ENCODE measurements around the gene SLC9A2. TPM values are rescaled to one million over a fixed set of nuclear protein-coding genes. Genes with fewer than 3 reads are reported as not detected.

Gene SLC9A2
- total RNA-seq, 1 experiment from 2014 or later: 7.1 TPM

- Histone ChIP-seq H4K20me1 (ENCODE audit: low read length) (no peaks in the 10 kb centered on the region), H3K36me3 (ENCODE audit: low read depth, low read length) (no peaks in the 10 kb centered on the region), H3K4me3 (ENCODE audit: low read length) (no peak overlapping the region), H3F3A (ENCODE audit: low read length, unreplicated experiment) (no peaks in the 10 kb centered on the region), H3K4me1 (ENCODE audit: insufficient read depth, low read length) (peaks cover 3% of the 10 kb centered on the region; the same call in 1 of the 2 replicates), H3K9me3 (ENCODE audit: low read length) (no peaks in the 10 kb centered on the region), H3K4me2 (ENCODE audit: low read length) (no peak overlapping the region), H3K27ac (ENCODE audit: low read length) (no peak overlapping the region), H3K9me2 (replicated peaks; ENCODE audit: low read length) (no peaks in the 10 kb centered on the region), H2AFZ (ENCODE audit: low read length) (no peak overlapping the region), H3K79me2 (ENCODE audit: low read length) (no peaks in the 10 kb centered on the region), H3K9ac (ENCODE audit: low read length) (no peak overlapping the region), H3K27me3 (ENCODE audit: low read length) (no peaks in the 10 kb centered on the region)
- CTCF ChIA-PET: no interaction called here
- DNase-seq (peak; percentile 58), ATAC-seq (no peak)
- intact Hi-C loops (cut with micrococcal nuclease): no loop called here
- no TSS peak for BruUV-seq (replicated peaks)
- POLR2A ChIA-PET (ENCODE audit: unreplicated experiment): no interaction called here
- TF ChIP-seq CTCF (conservative IDR thresholded peaks at IDR 0.05; ENCODE audit: low read depth, low read length) (no peak), EZH2 (IDR thresholded peaks at IDR 0.05; ENCODE audit: low read length, unreplicated experiment) (no peak), EZH2phosphoT487 (IDR thresholded peaks at IDR 0.05; ENCODE audit: borderline replicate concordance, low read length) (no peak)
Observed at GRCh38 chr2:102603904-102604303, 15.4 kb upstream of the SLC9A2 start.

GRCh38 chr2:102604769-102605168 lies 14.6 kb upstream of the SLC9A2 start:
- Histone ChIP-seq H3K9ac (ENCODE audit: low read length) (no peak overlapping the region), H3K79me2 (ENCODE audit: low read length) (no peaks in the 10 kb centered on the region), H3K9me2 (replicated peaks; ENCODE audit: low read length) (no peaks in the 10 kb centered on the region), H2AFZ (ENCODE audit: low read length) (no peak overlapping the region), H3K4me1 (ENCODE audit: insufficient read depth, low read length) (peaks cover 3% of the 10 kb centered on the region; the same call in 1 of the 2 replicates), H3K36me3 (ENCODE audit: low read depth, low read length) (no peaks in the 10 kb centered on the region), H3K27me3 (ENCODE audit: low read length) (no peaks in the 10 kb centered on the region), H3F3A (ENCODE audit: low read length, unreplicated experiment) (no peaks in the 10 kb centered on the region), H3K9me3 (ENCODE audit: low read length) (no peaks in the 10 kb centered on the region), H3K27ac (ENCODE audit: low read length) (no peak overlapping the region), H3K4me2 (ENCODE audit: low read length) (no peak overlapping the region), H4K20me1 (ENCODE audit: low read length) (no peaks in the 10 kb centered on the region), H3K4me3 (ENCODE audit: low read length) (no peak overlapping the region)
- DNase-seq: no peak
- ChIA-PET POLR2A (ENCODE audit: unreplicated experiment) (no interaction called here), CTCF (no interaction called here)
- ATAC-seq: no peak
- intact Hi-C loops (cut with micrococcal nuclease): no loop called here
- TF ChIP-seq EZH2 (IDR thresholded peaks at IDR 0.05; ENCODE audit: low read length, unreplicated experiment) (no peak), CTCF (conservative IDR thresholded peaks at IDR 0.05; ENCODE audit: low read depth, low read length) (no peak)
- BruUV-seq (replicated peaks): no TSS peak

GRCh38 chr2:102606353-102606752 lies 13.0 kb upstream of the SLC9A2 start:
- Histone ChIP-seq H3K4me2 (ENCODE audit: low read length) (no peak overlapping the region), H3K9ac (ENCODE audit: low read length) (no peak overlapping the region), H3K27ac (ENCODE audit: low read length) (no peak overlapping the region), H2AFZ (ENCODE audit: low read length) (no peak overlapping the region), H3K4me3 (ENCODE audit: low read length) (no peak overlapping the region), H3K36me3 (ENCODE audit: low read depth, low read length) (no peaks in the 10 kb centered on the region), H3F3A (ENCODE audit: low read length, unreplicated experiment) (no peaks in the 10 kb centered on the region), H3K79me2 (ENCODE audit: low read length) (no peaks in the 10 kb centered on the region), H3K9me2 (replicated peaks; ENCODE audit: low read length) (no peaks in the 10 kb centered on the region), H4K20me1 (ENCODE audit: low read length) (no peaks in the 10 kb centered on the region), H3K27me3 (ENCODE audit: low read length) (no peaks in the 10 kb centered on the region), H3K9me3 (ENCODE audit: low read length) (no peaks in the 10 kb centered on the region), H3K4me1 (ENCODE audit: insufficient read depth, low read length) (peaks cover 3% of the 10 kb centered on the region; the same call in 1 of the 2 replicates)
- CTCF ChIA-PET: no interaction called here
- intact Hi-C loops (cut with micrococcal nuclease): no loop called here
- TF ChIP-seq EZH2 (IDR thresholded peaks at IDR 0.05; ENCODE audit: low read length, unreplicated experiment): no peak
- no peak for TF ChIP-seq EZH2phosphoT487 (IDR thresholded peaks at IDR 0.05; ENCODE audit: borderline replicate concordance, low read length)
- TF ChIP-seq CTCF (conservative IDR thresholded peaks at IDR 0.05; ENCODE audit: low read depth, low read length): no peak
- no TSS peak for BruUV-seq (replicated peaks)
- peak; percentile 78 for DNase-seq
- POLR2A ChIA-PET (ENCODE audit: unreplicated experiment): no interaction called here
- no peak for ATAC-seq

Measured in PC-3 (cell line).